Upper lobe of left lung (tissue), 6 donors: Measurements from ENCODE around the gene TAOK1. TPM values are rescaled to one million over a fixed set of nuclear protein-coding genes. Genes with fewer than 3 reads are reported as not detected.
"Not testable (repeated sequence)": the region's sequence is repeated elsewhere in the genome, so short reads cannot be mapped to it uniquely, and the experiment has no call there.

Experiments
- ATAC-seq, 2 donors: fragments of 200-7000 bp; cut with Tn5 transposase; one replicate each; pipeline ENCODE4 v1.9.1; 2022; ENCODE audit warnings: mild to moderate bottlenecking in 2 of 2, moderate library complexity in 2 of 2; ENCODE audit not compliant: low FRiP score in 2 of 2
- DNase-seq, 2 donors: peaks; one replicate each; pipeline ENCODE4 v3.0.0-alpha.2; 2019 to 2020
- H3K27ac ChIP-seq, 4 donors: fragments of 200-600 bp; sonication (generic); one replicate each; pipeline ENCODE4 v1.5.1; 2016 to 2019
- H3K27me3 ChIP-seq, 4 donors: fragments of 200-600 bp; sonication (generic); one replicate each; pipeline ENCODE4 v1.5.1; 2017 to 2019
- H3K36me3 ChIP-seq, 4 donors: fragments of 200-600 bp; sonication (generic); one replicate each; pipeline ENCODE4 v1.5.1; 2016 to 2019
- H3K4me1 ChIP-seq, 4 donors: fragments of 200-600 bp; sonication (generic); one replicate each; pipeline ENCODE4 v1.5.1; 2018 to 2019
- H3K4me3 ChIP-seq, 4 donors: fragments of 200-600 bp; sonication (generic); one replicate each; pipeline ENCODE4 v1.5.1; 2017 to 2019; ENCODE audit warnings: mild to moderate bottlenecking in 2 of 4, moderate library complexity in 1 of 4
- H3K9me3 ChIP-seq, 4 donors: fragments of 200-600 bp; sonication (generic); one replicate each; pipeline ENCODE4 v1.5.1; 2018 to 2019
- CTCF ChIP-seq, 6 experiments: fragments of 450-650 bp in 4 of 6; fragments of 200-600 bp in 2 of 6; sonication (generic) in 2 of 6; IDR thresholded peaks; one replicate each; pipeline ENCODE4 v1.5.1; 2016 to 2019; ENCODE audit warnings: antibody characterized with exemption in 6 of 6
- EP300 ChIP-seq, 4 donors: sonication (generic); formaldehyde crosslinking; IDR thresholded peaks; one replicate each; pipeline ENCODE4 v1.5.1; 2017; ENCODE audit warnings: antibody characterized with exemption in 4 of 4, control low read depth in 2 of 4
- POLR2A ChIP-seq, 4 donors: fragments of 450-650 bp; IDR thresholded peaks; one replicate each; pipeline ENCODE4 v1.5.1; 2016 to 2017; ENCODE audit warnings: antibody characterized with exemption in 4 of 4, mild to moderate bottlenecking in 2 of 4
- POLR2AphosphoS5 ChIP-seq, 2 donors: sonication (generic); formaldehyde crosslinking; IDR thresholded peaks; one replicate each; pipeline ENCODE4 v1.5.1; 2017; ENCODE audit warnings: antibody characterized with exemption in 2 of 2
- WGBS, 2 donors: methylation state at CpG; one replicate each; pipeline ENCODE4 v1.1.5; 2017 to 2018; 5-methylcytosine and 5-hydroxymethylcytosine counted together
- total RNA-seq, 6 donors: library from RNA; depleted of rRNA in 4 of 6; stranded (reverse); fragments of >200 nt in 4 of 6; gene quantifications; one replicate each; pipeline versions ENCODE4 v1.1.0 to v1.2.1, GENCODE V29; 2016 to 2021
- donor health status: DM: no; HTN: no; CAD: no; lungs with moderate emphysema.
- donor health status: DM: no; HTN: yes; CAD: no; lungs with severe emphysema.

The TAOK1 gene
- total RNA-seq, 6 donors from 2014 or later, result 43.0 to 100 (median 59.3) TPM

DNA sequence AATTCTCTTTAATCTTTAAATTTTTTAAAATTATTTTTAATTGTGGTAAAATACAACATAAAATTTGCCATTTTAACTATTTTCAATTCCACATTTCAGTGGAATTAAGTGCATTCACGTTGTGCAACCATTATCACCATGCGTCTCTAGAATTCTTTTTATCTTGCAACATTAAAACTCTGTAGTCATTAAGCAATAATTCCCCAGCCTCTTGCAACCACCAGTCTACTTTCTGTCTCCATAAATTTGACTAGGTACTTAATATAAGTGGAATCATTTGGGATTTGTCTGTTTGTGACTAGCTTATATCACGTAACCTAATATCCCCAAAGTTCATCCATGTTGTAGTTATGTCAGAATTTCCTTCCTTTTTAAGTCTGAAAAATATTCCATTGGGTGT, 79.1 kb downstream of the TAOK1 start:
- no peak for ATAC-seq
- TF ChIP-seq CTCF (IDR thresholded peaks at IDR 0.05), result no peak
- TF ChIP-seq POLR2A (IDR thresholded peaks at IDR 0.05), result no peak
- no peak for TF ChIP-seq POLR2AphosphoS5 (IDR thresholded peaks at IDR 0.05)
- TF ChIP-seq EP300 (IDR thresholded peaks at IDR 0.05), result no peak
- no peaks in the 10 kb centered on the region for H3K27me3 ChIP-seq
- no peaks in the 10 kb centered on the region for H3K9me3 ChIP-seq
- peaks cover 0 to 43% (median 14%) of the 10 kb centered on the region in 4 donors for H3K36me3 ChIP-seq
- H3K27ac ChIP-seq, result no peak overlapping the region
- no peaks in the 10 kb centered on the region for H3K4me1 ChIP-seq
- no peak overlapping the region for H3K4me3 ChIP-seq
- no peak for DNase-seq
- 77 to 82% methylated on average over 3 of the region's 3 CpGs for WGBS, 2 donors

DNA sequence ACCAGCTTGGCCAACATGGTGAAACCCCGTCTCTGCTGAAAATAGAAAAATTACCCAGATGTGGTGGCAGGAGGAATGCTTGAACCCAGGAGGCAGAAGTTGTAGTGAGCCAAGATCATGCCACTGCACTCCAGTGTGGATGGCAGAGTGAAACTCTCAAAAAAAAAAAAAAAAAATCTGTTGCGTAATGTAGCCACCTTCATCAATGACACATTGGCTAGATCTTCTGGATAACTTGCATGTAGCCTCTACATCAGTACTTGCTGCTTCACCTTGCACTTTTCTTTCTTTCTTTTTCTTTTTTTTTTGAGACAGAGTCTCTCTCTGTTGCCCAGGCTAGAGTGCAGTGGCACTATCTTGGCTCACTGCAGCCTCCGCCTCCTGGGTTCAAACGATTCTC, 83.3 kb downstream of the TAOK1 start:
- 96 to 97% methylated on average over 4 of the region's 4 CpGs for WGBS, 2 donors
- DNase-seq, ATAC-seq, H3K4me1 ChIP-seq, H3K27me3 ChIP-seq, H3K9me3 ChIP-seq, H3K4me3 ChIP-seq, H3K27ac ChIP-seq: not testable (repeated sequence)
- H3K36me3 ChIP-seq, result peaks cover 0 to 38% (median 14%) of the 10 kb centered on the region in 4 donors

DNA sequence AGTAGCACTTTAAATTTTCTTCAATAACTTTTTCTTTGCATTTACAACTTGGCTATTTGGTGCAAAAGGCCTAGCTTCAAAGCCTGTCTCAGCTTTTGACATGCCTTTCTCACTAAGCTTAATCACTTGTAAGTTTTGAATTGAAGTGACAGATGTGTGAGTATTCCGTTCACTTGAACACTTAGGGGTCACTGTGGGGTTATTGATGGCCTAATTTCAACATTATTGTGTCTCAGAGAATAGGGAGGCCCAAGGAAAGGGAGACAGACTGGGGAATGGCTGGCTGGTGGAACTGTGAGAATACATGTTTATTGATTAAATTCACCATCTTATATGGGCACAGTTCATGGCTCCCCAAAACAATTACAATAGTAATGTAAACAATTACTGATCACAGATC, 84.1 kb downstream of the TAOK1 start:
- TF ChIP-seq EP300 (IDR thresholded peaks at IDR 0.05), result no peak
- 68 to 88% methylated on average over 1 of the region's 1 CpG for WGBS, 2 donors
- Histone ChIP-seq H3K9me3 (no peaks in the 10 kb centered on the region), H3K4me3 (no peak overlapping the region), H3K27ac (no peak overlapping the region), H3K4me1 (no peaks in the 10 kb centered on the region), H3K27me3 (no peaks in the 10 kb centered on the region), H3K36me3 (peaks cover 0 to 32% (median 14%) of the 10 kb centered on the region in 4 donors)
- ATAC-seq (no peak), DNase-seq (no peak)

- DNase-seq (no peak), ATAC-seq (no peak)
- no peak for TF ChIP-seq POLR2AphosphoS5 (IDR thresholded peaks at IDR 0.05)
- no peak for TF ChIP-seq EP300 (IDR thresholded peaks at IDR 0.05)
- TF ChIP-seq POLR2A (IDR thresholded peaks at IDR 0.05), result no peak
- no peak for TF ChIP-seq CTCF (IDR thresholded peaks at IDR 0.05)
- Histone ChIP-seq H3K4me3 (no peak overlapping the region), H3K27me3 (no peaks in the 10 kb centered on the region), H3K4me1 (no peaks in the 10 kb centered on the region), H3K27ac (no peak overlapping the region), H3K36me3 (peaks cover 0 to 35% (median 11%) of the 10 kb centered on the region in 4 donors), H3K9me3 (no peaks in the 10 kb centered on the region)
- 90 to 92% methylated on average over 2 of the region's 2 CpGs for WGBS, 2 donors
Observed at GRCh38 chr17:29475891-29476290, 85.7 kb downstream of the TAOK1 start.

GRCh38 chr17:29480249-29480928, 90.2 kb downstream of the TAOK1 start:
- not testable (repeated sequence) for ATAC-seq, DNase-seq, H3K4me3 ChIP-seq, H3K27me3 ChIP-seq, H3K27ac ChIP-seq, H3K4me1 ChIP-seq, H3K9me3 ChIP-seq
- 70 to 91% methylated on average over 7 of the region's 7 CpGs for WGBS, 2 donors
- peaks cover 0 to 53% (median 20%) of the 10 kb centered on the region in 4 donors for H3K36me3 ChIP-seq

DNA sequence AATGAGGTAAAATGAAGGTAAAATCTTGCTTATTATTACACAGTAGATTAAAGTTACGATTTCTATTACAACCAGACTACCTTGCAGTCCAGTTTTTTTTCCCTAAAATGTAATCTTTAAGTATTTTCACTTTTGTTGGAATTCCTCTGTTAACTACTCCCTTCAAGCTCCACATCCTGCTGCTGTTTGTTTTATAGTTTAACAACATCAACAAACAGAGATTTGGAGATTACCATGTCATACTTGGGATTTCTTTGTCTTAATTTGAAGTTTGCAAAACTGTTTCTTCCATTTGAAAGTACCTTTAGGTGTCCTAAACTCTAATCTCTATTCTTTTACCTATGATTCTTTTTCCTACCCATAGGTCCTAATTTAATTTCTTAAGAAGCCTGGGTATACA, 93.3 kb downstream of the TAOK1 start:
- DNase-seq, result no peak
- Histone ChIP-seq H3K36me3 (peaks cover 0 to 56% (median 23%) of the 10 kb centered on the region in 4 donors), H3K27me3 (no peaks in the 10 kb centered on the region), H3K9me3 (no peaks in the 10 kb centered on the region), H3K27ac (no peak overlapping the region), H3K4me3 (no peak overlapping the region), H3K4me1 (no peaks in the 10 kb centered on the region)
- TF ChIP-seq POLR2AphosphoS5 (IDR thresholded peaks at IDR 0.05) (no peak), POLR2A (IDR thresholded peaks at IDR 0.05) (no peak), CTCF (IDR thresholded peaks at IDR 0.05) (no peak), EP300 (IDR thresholded peaks at IDR 0.05) (no peak)
- ATAC-seq, result no peak
- WGBS, 2 donors, result 76 to 83% methylated on average over 1 of the region's 1 CpG
